HG02610 (cell line): ENCODE measurements around the gene MNT.

Experiments used
- ATAC-seq: cut with Tn5 transposase; IDR thresholded peaks from one replicate; pipeline ENCODE4 v1.9.1; 2021; ENCODE audit warnings: mild to moderate bottlenecking, moderate library complexity; ENCODE audit not compliant: unreplicated experiment

MNT gene

DNA sequence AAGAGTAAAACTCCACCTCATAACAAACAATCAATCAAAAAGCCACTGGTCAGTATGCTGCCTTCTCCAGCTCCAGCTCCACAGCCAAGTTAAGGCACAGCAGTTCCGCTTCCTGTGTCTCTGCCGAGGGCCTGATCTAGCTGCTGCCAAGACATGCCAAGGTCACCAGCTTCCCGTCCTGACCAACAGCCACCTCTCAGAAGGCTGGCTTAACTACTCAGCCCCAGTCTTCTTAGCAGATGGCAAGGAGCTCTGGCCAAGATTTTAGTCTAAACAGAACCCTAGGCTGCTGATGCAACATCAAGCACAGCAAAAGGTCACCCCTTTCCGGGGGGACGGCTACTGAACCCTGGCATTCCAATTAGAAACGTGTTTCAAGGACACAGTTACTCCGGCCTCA lies 17.7 kb upstream of the MNT start:
- no peak for ATAC-seq

DNA sequence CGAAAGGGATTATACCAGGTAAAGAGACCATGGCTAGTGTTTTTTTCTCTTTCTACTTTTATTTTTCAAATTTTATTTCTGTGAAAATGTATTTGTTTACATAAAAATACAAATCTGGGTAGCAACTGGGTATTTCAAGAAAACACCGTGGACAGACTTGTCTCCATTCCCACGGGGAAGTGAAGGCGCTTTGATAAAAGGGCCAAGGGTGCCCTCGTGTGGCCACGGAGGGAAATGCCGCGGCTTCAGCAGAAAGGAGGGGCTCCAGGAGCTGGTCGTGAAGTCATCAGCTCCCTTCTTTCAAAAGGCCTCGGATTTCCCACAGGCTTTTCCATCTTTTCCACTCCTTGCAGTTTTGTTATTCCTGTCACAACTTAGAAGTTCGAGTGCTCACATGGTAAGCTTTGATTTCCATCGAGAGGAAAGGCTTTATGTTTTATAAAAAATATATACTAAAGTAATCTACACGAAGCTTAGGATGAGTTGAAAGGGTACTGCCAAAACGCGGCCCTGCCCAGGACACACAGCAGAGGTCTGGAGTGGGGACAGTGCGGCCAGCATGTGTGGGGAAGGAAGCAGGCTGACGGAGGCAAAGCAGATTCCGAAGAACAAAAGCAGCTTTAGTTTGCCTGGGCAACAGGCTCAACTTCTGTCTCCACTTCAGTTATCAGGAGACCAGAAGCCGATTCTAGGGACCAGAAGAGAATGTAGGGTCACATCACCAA lies 15.3 kb upstream of the MNT start:
- no peak for ATAC-seq

DNA sequence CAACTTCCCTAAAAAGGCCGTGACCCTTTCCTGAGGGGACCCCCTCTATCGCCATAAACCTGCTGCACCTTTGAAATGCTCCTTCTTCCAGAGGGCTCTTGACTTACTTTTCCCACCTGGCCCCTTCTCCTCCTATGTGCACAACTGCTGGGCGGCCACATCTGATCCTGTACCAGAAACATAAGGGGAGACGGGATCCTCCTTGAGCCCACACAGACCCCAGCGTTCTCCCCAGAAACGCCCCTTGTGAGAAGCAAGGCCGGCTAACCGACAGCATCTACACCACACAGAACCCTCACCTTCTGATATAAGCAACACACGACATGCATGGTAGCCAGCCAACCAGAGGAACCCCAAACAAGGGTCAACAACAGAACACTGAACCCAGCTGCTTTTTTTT lies 14.2 kb upstream of the MNT start:
- no peak for ATAC-seq

DNA sequence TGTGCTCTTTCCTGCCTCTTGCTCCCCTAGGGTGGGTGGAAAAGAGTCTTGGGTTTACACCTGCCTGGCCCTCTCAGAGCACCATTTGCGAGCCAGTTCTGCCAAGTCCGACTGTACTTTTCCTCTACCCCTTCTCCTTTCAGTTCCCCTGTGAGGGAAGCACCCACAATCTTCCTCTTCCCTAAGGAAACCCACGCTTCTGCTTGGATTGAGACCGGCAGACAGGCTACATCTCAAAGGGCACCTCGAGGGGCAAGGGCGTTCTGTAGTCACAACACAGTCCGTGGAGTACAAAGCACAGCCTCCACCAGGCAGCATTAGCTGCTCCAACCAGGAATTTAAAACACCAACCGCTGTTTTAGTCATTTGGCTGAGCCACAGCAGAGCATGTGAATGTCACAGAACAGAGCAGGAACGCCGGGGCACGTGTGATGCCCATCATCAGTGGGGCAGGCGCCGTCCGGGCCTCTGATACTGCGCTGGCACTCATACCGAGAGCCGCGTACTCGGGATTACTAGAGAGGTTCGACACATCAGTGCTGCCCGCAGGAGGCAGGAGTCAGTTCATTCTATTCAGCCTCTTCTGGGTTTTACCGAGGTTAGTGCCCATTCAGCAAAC lies 13.7 kb upstream of the MNT start:
- no peak for ATAC-seq

DNA sequence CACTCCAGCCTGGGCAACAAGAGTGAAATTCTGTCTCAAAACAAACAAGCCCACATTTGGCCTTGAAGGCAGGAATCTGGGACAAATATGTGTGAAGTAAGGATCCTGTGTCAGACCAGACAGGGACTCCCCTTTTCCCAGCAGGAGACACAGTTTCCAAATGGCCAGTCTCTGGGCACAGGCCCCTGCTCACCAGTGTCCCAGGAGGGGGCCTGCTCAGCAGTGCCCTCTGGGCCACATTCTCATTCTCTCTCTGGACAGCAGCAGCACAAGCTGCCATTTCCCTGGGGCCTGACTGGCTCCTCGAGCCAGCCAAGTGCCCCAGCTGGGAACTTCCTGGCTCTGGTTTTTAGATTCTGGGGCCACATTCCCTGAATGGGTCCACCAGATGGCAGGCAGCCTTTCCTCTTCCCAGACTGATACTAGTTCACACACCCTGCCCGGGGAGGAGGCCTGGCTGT lies 11.7 kb upstream of the MNT start:
- ATAC-seq: no peak

DNA sequence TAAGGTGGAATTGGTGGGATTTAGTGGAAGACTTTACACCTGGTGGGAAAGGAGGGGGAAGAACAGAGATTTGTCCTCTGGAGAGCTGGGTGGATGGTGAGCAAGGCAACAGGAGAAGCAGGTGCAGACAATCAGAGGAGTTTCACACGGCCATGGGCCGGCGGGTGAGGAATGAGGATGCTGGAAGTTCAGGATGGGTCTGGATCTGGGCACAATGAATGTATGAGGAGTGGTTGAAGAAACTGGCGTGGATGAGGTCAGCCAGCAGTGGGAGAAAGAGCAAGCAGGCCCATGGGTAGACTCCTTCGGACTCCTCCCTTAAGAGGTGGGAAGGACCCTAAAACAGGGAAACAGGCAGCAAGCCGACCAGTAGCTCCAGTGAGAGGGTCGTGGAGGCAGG lies 10.1 kb upstream of the MNT start:
- no peak for ATAC-seq

DNA sequence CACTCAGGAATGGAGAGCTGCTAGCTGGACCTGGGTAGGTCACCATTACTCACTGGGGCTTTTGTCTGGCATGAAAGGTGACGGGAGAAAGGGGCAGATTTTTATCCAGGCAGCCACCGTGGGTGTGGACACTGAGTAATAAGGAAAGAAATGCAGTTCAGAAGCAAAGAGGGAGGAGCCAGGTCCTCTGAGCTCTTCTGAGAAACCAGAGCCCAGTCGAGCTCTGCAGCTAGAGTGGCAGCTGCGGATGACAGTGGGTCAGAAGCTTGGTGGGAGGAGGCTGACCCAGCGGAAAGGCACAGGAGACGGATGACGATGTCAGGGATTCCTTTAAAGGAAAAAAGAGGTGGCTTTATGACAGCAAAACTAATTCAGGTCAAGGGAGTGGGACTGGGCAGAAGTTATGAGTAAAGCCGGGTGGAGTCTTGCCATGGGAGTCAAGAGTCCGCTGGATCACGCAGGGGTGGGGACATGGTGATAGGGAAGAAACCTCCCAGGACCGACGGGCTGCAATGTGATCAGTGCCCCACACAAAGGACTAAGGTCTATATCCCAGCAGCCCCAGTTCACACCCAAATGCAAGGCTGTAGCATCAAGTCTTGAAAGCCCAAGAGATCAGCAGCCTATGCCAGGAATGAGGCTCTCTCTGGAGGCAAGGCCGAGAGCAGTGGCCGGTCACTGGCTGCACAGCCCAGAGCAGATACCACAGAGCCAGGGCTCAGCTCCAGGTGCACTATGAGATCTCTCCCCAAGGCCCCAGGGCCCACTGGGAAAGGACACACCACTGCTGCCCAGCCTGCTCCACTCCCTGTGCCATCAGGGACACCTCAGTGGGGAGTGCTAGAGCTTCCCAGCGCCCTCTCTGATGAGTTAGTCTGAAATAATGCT lies 6.3 kb upstream of the MNT start:
- no peak for ATAC-seq

DNA sequence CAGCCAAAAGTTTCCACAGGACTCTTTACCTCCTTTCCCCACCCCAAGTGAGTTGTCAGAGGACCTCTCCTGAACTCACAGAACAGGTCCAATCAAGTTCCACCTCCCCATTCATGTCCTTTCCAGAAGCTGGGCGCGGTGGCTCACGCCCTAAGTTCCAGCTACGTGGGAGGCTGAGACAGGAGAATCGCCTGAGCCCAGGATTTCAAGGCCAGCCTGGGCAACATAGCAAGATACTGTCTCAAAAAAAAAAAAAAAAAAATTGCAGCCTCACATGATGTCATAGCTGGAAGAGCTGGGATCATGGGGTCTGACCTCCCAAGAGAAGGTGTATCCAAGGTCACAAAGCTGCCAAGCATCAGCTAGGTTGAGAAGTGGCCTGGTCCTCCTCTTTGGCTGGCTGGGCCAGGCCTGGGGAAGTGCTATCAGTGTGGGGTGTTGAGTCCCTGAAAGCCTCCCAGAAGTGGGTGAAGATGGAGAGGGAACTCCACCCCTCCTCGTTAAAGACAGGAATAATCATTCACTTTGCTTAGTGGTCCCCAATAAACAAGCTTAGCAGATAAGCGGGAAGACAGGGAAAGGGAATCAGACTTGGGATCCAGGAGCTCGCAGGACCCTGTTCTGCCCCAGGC lies 5.5 kb upstream of the MNT start:
- no peak for ATAC-seq

DNA sequence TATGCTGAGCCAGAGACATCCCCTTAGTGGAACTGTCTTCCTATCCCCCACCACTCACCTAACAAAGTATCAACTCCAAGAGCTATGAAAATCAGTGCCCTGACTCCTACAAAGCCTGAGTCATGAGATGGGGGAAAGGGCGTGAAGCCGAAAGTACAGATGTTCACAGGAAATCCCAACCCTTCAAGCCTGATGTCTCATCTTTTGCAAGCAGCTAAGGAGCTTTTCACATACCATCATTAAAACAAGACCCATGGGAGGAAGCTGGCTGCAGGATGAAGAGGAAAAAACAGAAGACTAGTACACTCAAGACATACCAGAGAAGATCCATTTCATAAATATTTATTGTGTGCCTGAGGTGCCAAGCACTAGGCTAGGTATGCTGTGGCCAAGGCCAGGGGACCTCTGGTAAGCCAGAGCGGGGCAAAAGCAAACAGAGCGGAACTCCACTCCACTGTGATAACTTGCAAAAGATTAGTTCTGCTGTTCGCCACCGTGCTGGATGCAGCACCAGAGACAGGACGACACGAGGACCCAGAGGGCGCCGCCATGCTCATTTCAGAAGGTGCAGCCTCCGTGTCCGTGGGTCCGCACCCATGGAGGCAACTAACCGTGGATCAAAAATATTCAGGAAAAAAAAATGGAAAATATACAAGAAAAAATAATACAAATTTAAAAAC lies 4.5 kb upstream of the MNT start:
- ATAC-seq: no peak

DNA sequence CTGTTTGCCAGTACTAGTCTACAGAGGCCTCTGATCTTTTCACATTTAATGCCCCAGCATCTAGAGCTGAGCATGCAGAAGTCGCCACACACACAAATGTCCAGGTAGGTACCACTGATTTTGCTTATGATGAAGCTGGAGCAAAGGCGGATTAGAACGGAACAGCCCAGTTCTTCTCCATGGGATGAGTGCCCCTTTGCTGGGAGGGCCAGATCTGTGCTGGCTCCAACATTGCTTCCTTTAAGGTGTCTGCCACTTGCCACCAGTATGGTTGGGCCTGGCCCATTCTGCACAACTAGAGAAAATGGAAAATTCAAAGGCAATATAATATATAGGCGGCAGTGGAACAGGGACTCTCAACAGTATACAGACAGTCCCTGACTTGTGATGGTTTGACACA lies 2.2 kb upstream of the MNT start:
- ATAC-seq: no peak

DNA sequence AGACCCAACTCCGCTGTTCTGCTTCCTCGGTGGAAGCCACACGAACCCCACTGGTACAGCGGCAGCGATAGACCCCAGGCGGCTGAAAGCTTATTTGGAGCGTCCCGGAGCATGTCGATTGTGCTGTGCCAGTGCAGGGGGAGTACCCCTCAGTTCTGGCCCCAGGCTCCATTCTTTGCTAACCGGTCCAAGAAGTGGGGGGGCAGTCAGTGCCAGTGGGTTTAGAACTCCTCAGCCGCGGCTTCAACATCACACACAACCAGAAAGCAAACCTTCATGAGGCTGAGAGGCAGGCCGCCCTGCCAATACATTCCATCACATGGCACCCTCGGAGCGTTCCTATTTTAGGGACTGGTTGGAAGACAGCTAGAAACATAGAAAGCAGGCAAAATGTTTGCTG lies 1.7 kb upstream of the MNT start:
- ATAC-seq: no peak

DNA sequence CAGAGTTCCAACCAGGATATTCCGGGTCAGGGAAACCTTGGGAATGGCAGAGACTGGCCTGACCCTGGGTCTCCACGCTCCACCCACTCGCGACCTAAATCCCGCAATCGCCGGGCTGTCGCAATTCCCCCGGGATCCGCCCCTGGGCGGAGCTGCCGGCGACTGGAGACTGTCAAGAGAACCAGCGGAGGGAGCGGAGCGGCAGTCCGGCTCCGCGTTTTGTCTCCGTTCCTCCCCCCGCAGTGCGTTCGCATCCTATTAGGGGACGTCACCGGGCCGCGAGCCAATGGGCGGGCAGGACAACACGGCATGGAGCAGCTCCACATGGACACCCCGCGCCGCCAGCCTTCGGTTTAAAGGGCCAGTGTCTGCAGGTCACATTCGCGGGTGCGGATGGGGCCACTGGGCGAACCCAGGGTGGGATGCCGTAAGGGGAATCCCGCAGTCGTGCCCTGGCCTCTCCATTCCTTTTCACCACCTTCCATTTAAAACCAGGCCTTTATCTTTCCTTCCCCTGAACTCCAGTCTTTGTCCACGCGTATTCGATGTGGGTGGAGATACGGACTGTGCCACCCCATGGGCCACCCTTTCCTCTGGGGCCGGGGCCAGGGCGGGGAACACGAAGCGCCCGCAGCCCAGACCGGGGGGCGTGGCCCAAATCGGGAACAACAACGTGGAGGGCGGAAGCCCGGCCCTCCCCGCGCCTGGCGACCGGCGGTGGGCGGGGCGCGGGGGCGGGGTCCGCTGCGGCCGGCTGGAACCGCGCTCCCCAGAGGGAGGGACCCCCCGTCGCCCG lies 764 bp upstream of the MNT start:
- peak; percentile 47 for ATAC-seq

DNA sequence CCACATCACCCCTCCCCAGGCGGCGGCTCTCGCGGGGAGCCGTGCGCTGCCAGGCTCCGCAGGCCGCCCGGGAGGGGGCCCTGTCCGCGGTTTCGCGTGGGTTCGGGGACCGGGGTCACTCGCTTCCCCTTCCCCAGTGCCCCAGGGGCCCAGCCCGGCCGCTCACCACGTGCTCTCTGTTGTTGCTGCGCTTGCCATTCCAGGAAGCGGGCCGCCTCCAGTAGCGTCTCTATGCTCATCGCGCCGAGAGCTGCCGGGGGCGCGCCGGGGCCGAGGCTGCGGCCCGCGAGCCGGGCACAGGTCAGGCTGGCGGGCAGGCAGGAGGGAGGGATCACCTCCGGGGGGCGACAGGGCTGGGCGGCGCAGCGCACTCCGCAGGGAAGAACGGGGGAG lies 390 bp downstream of the MNT start:
- ATAC-seq: no peak

DNA sequence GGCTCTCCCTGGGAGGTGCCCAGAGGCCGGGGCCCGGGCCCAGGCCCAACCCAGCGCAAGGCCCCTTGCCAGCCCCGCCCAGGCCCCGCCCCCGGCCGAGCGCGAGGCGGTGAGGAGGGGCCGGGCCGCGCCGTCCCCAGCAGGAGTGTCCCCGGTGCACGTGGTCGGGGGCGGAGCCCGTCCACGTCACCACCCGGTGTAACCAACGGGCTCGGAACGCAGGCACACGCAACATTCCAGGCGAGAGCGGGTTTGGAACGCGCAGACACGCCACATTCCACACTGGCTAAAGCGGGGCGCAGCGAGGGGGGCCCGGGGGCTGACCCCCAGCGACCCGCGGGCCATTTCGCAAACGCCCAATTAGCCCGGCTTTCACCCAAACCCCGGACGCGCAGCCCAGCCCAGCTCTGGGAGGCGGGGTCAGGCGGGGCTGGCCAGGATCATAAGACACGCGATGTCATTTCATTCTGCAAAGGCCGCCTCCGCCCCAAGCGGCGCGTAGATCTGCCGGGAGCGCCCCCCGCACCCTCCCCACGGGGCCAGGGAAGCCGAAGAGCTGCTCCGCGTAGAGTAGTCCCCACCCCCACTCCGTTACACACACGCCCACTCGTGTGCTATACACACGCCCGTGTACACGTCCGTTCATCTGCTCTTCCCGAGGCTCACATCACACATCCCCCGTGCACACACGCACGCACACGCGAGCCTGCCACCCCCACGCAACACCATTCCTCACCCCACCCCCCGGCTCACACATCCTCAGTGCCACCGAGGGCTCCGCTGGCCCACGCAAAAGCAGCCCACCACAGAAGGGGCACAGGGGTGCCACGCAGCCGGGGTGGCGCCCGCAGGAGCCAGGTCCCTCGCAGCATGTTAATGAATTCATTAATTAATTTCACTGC lies 1.0 kb downstream of the MNT start:
- peak; percentile 48 for ATAC-seq

DNA sequence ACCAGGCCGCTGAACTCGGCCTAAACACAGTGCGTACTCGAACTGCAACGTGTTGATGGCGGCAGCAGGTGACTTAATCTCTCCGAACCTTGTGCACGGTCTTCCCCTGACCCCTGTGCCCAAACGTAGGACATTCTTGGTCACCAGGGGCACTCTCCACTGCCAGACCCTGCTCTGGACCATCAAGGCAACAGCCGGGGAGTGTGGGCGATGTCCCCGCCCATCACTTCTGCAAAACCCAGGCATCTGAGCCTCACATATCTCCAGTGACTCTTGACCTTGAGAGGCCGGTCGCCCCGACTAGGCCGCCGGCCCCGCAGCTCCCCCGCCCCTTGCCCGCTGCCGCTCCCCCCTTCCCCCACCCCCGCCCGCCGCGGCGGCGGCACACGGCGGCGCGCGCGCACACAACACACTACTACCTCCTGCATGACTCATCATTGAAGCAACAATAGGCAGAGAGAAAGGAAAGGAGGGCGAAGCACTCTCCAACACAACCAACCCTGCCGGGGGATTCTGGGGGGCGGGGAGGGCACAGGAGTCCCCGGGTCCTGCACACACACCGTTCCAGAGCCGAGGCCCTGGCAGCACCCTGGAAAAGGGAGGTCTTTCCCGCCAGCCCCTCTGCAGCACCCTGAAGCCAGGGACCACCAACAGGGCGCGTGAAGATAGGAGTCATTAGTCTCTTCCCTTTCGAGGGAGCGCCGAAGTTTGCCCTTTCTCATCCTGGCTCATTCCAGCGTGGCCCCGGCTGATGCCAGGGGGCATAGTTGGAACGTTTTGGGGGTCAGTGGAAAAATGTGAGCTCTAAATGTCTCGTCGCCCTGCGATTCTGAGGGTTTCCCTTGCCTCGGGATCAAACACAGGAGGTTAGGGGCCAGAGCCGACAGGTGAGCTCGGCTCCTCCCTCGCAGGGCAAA lies 1.9 kb downstream of the MNT start:
- no peak for ATAC-seq

DNA sequence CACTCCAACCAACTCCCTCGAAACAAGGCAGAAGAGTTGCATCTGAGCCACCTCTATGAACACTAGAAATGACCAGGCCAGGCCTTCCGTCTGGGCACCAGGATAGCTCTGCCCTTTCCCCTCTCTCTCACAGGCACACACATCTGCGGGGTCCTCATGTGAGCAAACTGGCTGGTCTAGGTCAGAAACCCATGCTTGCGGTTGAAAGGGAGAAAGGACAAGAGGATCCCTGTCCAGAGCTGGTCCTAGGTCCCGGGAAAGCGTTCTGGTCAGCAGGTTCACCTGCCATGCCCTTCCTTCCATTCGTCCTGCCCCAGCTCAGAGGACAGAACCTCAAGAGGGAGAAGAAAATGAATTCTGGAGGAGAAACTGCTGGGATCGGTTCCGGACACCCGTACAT lies 2.7 kb downstream of the MNT start:
- ATAC-seq: no peak

DNA sequence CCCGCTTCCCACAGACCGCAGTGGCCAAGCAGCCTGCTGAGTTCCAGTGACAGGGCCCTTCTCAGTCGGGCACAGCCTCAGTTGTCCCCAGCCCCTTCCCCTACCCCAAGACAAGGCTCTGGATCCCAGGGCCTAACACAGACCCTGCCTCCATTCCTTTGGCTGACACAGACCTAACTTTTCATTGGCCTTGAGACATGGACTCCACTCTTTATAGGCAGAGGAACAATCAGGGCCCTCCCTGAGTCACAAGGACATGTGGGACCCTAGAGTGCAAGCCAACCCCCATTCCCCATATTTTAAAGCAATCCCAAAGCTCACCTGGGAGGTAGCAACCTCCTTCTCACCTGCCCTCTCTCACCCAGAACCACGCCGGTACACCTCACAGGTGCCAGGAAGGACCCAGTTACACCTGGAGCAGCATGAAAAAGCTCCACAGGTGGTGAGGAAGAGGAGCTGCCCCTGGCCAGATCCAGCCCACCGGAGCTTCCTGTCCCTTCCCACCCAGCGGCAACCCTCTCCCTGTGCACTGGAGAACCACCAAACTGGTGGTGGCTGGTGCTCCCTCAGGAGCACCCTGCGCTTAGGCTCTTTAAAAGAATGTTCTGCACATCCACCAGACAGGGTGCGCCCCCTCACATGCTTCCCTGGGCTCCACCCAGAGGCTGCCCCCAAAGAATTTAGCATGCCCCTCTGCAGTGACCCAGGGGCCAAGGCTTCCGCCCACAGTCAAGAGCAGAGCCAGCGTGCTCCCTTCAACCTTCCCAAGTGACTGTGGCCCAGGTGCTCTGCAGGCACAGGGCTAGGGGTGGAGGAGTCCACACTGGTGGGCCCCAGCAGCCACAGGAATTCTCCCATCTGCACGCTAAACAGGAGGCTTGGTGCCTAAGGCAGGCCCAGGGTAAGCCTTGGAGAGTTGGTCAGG lies 3.4 kb downstream of the MNT start:
- no peak for ATAC-seq
